Left lung (tissue), 10 donors: Measurements from ENCODE around the gene ARHGEF12. TPM values are rescaled to one million over a fixed set of nuclear protein-coding genes. Genes with fewer than 3 reads are reported as not detected.

Experiments
- ATAC-seq: fragments of 200-7000 bp; cut with Tn5 transposase; one replicate; pipeline ENCODE4 v1.9.1; 2020; ENCODE audit warnings: moderate library complexity
- DNase-seq, 4 donors: peaks; one replicate each; pipeline ENCODE4 v3.0.0-alpha.2; 2013 to 2020
- H3K27ac ChIP-seq, 2 donors: fragments of 200-600 bp; sonication (generic) in 1 of 2; one replicate each; pipeline versions ENCODE4 v1.5.0 to v1.8.0; 2020 to 2021
- H3K27me3 ChIP-seq, 2 donors: fragments of 200-600 bp; sonication (generic) in 1 of 2; one replicate each; pipeline versions ENCODE4 v1.5.0 to v1.8.0; 2020 to 2021
- H3K36me3 ChIP-seq, 2 donors: fragments of 200-600 bp; sonication (generic) in 1 of 2; one replicate each; pipeline versions ENCODE4 v1.5.0 to v1.8.0; 2020 to 2021
- H3K4me1 ChIP-seq, 2 donors: fragments of 200-600 bp; one replicate each; pipeline ENCODE4 v1.8.0; 2021
- H3K4me3 ChIP-seq, 2 donors: fragments of 200-600 bp; sonication (generic) in 1 of 2; one replicate each; pipeline versions ENCODE4 v1.5.0 to v1.8.0; 2020 to 2021; ENCODE audit warnings: mild to moderate bottlenecking in 1 of 2
- H3K9me3 ChIP-seq, 2 donors: fragments of 200-600 bp; sonication (generic) in 1 of 2; one replicate each; pipeline versions ENCODE4 v1.5.0 to v1.8.0; 2020 to 2021
- intact Hi-C, 2 donors: fragments of 100-400 bp; cut with DNase I; formaldehyde crosslinking; loops; one replicate each; pipeline versions ENCODE4 v1.11.2 to v1.14.2; 2022
- polyA plus RNA-seq, 6 donors: library from polyadenylated mRNA; unstranded; fragments of 120-200 nt; gene quantifications; one replicate each; pipeline ENCODE4 v1.2.1, GENCODE V29; 2013; ENCODE audit not compliant: insufficient read length in 6 of 6
- total RNA-seq, 2 donors: library from RNA; stranded (reverse); fragmentation: NEBNext Ultra II Directional; extraction: Animal tissue kit (Norgen Biotek cat#: 25700); gene quantifications; one replicate each; pipeline ENCODE4 v1.2.1, GENCODE V29; 2021
- TF ChIP-seq, protein P1 (sequence below), 2 donors: fragments of 200-600 bp; sonication (generic) in 1 of 2; IDR thresholded peaks; one replicate each; pipeline versions ENCODE4 v1.5.0 to v1.8.0; 2021; ENCODE audit warnings: antibody characterized with exemption in 2 of 2
- donor health status: DM: no; HTN: yes; CAD: no.
- donor health status: DM: no; HTN: no; CAD: no.

The ARHGEF12 gene
- total and polyA plus RNA-seq, 8 donors: 91.4 to 109 (median 99.6) TPM

DNA sequence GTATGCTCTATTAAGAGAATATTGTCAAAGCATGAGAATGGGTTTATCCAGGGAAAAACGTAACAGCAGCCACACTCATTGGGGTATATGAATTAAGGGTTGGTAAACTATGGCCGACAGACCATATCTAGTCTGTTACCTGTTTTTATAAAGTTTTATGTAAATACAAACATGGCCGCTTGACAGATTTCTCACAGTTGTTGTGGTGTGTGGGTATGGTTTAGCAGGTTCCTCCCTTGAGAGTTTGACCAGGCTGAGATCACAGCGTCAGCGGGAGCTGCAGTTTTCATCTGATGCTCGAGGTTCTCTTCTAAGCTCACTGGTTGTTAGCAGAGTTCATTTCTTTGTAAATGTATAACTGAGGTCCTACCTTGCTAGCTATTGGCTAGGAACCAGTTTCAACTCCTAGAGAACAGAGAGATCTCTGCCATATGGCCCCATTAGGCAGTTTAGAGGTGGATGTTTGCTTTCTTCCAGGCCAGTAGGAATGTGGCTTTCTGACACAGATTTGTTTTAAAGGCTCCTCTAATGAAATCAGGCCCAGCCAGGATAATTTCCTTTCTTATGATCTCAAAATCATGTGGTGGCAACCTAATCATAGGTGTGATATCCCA, 129.8 kb downstream of the ARHGEF12 start:
- Histone ChIP-seq H3K9me3 (no peaks in the 10 kb centered on the region), H3K36me3 (peaks cover 10 to 94% of the 10 kb centered on the region in 2 donors), H3K27ac (no peak overlapping the region), H3K4me1 (no peaks in the 10 kb centered on the region), H3K27me3 (no peaks in the 10 kb centered on the region), H3K4me3 (no peak overlapping the region)
- no peak for DNase-seq
- TF ChIP-seq, protein P1, sequence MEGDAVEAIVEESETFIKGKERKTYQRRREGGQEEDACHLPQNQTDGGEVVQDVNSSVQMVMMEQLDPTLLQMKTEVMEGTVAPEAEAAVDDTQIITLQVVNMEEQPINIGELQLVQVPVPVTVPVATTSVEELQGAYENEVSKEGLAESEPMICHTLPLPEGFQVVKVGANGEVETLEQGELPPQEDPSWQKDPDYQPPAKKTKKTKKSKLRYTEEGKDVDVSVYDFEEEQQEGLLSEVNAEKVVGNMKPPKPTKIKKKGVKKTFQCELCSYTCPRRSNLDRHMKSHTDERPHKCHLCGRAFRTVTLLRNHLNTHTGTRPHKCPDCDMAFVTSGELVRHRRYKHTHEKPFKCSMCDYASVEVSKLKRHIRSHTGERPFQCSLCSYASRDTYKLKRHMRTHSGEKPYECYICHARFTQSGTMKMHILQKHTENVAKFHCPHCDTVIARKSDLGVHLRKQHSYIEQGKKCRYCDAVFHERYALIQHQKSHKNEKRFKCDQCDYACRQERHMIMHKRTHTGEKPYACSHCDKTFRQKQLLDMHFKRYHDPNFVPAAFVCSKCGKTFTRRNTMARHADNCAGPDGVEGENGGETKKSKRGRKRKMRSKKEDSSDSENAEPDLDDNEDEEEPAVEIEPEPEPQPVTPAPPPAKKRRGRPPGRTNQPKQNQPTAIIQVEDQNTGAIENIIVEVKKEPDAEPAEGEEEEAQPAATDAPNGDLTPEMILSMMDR (IDR thresholded peaks at IDR 0.05): no peak
- intact Hi-C loops: no loop called here
- no peak for ATAC-seq

DNA sequence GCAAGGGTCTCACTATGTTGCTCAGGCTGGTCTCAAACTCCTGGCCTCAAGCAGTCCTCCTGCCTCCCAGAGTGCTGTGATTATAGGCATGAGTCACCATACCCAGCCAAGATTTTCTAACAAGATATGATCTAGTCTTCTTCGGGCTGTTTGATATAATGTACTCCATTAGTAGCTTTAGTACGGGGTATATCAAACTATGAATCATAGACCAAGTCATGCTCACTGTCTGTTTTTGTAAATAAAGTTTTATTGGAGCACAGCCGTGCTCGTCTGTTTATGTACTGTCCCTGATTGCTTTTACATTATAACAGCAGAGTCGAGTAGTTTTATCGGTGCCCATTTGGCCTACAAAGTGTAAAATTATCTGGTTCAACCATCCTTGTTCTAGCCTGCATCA, 131.4 kb downstream of the ARHGEF12 start:
- no peaks in the 10 kb centered on the region for H3K9me3 ChIP-seq
- peaks cover 3 to 83% of the 10 kb centered on the region in 2 donors for H3K36me3 ChIP-seq
- intact Hi-C loops: no loop called here
- ATAC-seq (no peak), DNase-seq (no peak)
- H3K27ac ChIP-seq: no peak overlapping the region
- no peak overlapping the region for H3K4me3 ChIP-seq
- no peaks in the 10 kb centered on the region for H3K27me3 ChIP-seq
- no peaks in the 10 kb centered on the region for H3K4me1 ChIP-seq
- TF ChIP-seq, protein P1 (IDR thresholded peaks at IDR 0.05): no peak

DNA sequence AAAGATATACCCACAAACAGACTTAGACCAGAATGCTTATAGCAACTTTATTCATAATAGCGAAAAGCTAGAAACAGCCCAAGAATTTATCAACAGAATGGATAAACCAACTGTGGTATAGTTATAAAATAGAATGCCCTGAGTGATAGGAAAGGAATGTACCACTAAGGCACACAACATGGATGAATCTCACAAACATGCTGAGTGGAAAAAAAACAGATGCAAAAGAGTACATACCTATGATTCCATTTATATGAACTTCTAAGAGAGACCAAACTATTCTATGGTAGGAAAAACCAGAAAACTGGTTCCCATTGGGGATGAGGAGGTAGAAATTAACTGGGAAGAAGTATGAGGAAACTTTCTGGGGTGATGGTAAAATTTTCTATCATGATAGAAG, 134.9 kb downstream of the ARHGEF12 start:
- ATAC-seq: no peak
- H3K27ac ChIP-seq: no peak overlapping the region
- H3K27me3 ChIP-seq: no peaks in the 10 kb centered on the region
- H3K4me1 ChIP-seq: no peaks in the 10 kb centered on the region
- DNase-seq: no peak
- no peaks in the 10 kb centered on the region for H3K9me3 ChIP-seq
- no peak overlapping the region for H3K4me3 ChIP-seq
- peaks cover 3 to 71% of the 10 kb centered on the region in 2 donors for H3K36me3 ChIP-seq
- TF ChIP-seq, protein P1 (IDR thresholded peaks at IDR 0.05): no peak
- intact Hi-C loops: no loop called here

DNA sequence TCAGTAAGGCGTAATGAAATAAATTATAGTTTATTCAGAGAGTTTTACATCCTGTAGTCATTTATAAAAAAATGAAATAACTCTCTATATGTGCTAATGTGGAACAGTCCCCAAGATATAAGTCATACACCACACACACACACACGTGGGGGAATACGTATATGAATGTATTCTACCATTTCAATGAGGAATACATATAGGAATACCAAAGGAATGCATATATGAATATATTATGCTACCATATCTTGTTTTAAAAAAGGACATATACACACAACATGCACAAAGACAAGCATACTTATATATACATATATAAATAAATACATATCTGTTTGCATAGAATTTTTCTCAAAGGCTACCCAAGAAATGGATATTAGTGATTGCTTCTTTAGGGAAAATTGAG, 135.8 kb downstream of the ARHGEF12 start:
- peaks cover 7 to 69% of the 10 kb centered on the region in 2 donors for H3K36me3 ChIP-seq
- H3K27ac ChIP-seq: no peak overlapping the region
- no peak overlapping the region for H3K4me3 ChIP-seq
- ATAC-seq (no peak), DNase-seq (no peak)
- no peaks in the 10 kb centered on the region for H3K27me3 ChIP-seq
- TF ChIP-seq, protein P1 (IDR thresholded peaks at IDR 0.05): no peak
- H3K4me1 ChIP-seq: no peaks in the 10 kb centered on the region
- H3K9me3 ChIP-seq: no peaks in the 10 kb centered on the region
- intact Hi-C loops: no loop called here

DNA sequence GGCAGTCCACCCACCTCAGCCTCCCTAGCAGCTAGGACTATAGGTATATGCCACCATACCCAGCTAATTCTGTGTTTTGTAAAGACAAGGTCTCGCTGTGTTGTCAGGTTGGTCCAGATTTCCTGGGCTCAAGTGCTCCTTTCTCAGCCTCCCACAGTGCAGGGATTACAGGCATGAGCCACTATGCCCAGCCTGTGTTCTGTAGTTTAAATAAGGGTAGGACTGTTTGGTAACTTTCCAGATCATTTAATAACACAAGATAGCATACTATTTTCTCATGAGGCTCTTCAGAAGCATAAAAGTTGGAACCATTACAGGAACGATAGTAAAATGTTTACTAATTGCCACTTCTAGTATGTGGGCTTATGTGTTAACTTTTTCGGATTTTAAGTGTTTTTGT, 137.3 kb downstream of the ARHGEF12 start:
- H3K27ac ChIP-seq: no peak overlapping the region
- H3K27me3 ChIP-seq: no peaks in the 10 kb centered on the region
- ATAC-seq (no peak), DNase-seq (no peak)
- H3K4me3 ChIP-seq: no peak overlapping the region
- peaks cover 5 to 67% of the 10 kb centered on the region in 2 donors for H3K36me3 ChIP-seq
- TF ChIP-seq, protein P1 (IDR thresholded peaks at IDR 0.05): no peak
- no peaks in the 10 kb centered on the region for H3K4me1 ChIP-seq
- H3K9me3 ChIP-seq: no peaks in the 10 kb centered on the region
- intact Hi-C loops: no loop called here
